UCSD-AML1 (cell line): ENCODE measurements around the gene TMEM108.

Source experiments
- DNase-seq: peaks from one replicate; lab custom pipeline; 2025; ENCODE audit not compliant: unreplicated experiment; lab: John Stamatoyannopoulos, UW

The TMEM108 gene

DNA sequence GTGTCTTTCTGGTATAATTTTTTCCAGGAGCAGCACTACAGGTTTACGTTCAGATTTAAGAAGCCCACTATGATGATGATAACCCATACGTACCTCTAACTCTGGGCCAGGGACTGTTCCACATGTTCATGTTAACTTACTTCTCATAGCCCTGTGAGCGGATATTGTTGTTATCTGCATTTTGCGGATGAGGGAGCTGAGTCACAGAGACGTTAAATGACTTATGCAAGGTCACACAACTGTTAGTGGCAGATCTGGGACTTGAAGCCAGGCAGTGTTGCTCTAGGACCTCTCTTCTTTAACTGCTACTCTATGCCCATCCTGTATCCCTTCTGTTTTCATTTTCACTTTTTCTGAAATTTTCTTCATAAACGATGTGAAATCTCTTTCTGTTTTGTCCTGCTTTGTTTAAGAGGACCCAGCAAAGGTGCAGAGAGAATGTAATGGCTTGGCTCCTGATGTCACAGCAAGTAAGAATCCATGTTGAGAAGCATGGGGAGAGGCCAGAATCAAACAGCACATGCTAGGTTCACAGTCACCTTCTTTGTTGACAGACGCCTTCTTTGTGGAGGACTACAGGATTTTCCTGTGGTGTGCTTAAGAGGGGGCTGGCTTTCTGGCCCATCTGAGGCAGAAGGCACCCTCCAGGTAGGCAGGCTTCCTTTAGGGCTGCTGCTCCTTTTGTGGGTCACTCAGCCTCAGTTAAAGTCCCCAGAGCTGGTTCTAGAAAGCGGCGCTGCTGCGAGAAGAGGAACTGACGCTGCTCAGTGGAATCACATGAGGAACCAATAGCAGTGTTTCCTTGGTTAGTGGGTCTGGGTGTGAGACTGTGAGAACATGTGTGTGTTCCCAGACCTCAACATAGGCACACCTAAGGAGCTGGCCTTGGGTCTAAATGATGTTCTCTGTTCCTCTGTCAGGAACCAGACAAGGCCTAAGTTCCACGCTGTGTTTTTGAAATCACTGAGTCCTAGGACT lies 121.6 kb downstream of the TMEM108 start:
- no peak for DNase-seq

GRCh38 chr3:133161656-133162055 lies 123.5 kb downstream of the TMEM108 start:
- DNase-seq: no peak

DNA sequence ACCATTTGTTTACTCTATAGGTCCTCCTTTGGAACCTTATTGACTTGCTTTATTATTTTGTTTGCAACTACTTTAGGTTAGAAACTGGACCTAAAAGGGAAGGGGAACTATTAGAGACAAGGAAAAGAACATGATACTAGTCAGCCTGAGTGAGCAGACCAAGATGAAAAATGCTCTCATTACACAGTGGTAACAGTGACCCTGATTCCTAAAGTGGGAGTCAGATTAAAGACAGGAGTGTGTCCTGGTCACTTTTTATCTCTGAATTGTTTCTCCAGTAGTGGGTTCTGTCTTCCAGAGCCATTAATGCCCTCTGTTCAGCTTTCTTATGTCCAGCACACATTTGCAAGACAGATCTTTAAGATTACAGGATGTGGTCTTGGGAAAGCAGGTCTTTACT lies 124.1 kb downstream of the TMEM108 start:
- DNase-seq: no peak

GRCh38 chr3:133162670-133163305 lies 124.6 kb downstream of the TMEM108 start:
- no peak for DNase-seq

DNA sequence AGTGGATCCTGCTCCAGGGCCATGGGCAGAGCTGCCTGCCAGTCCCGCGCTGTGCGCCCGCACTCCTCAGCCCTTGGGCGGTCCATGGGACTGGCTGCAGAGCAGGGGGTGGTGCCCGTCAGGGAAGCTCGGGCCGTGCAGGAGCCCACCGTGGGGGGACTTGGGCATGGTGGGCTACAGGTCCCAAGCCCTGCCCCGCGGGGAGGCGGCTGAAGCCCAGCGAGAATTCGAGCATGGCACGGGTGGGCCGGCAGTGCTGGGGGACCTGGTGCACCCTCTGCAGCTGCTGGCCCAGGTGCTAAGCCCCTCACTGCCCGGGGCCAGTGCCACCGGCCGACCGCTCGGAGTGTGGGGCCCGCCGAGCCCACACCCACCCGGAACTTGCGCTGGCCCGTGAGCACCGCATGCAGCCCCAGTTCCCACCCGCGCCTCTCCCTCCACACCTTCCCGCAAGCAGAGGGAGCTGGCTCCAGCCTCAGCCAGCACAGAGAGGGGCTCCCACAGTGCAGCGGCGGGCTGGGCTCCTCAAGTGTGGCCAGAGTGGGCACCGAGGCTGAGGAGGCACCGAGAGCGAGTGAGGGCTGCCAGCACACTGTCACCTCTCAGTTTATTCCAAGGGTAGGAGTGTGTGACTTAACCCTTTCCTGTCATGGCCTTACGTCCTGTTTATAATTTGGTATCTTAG lies 129.3 kb downstream of the TMEM108 start:
- no peak for DNase-seq

GRCh38 chr3:133168025-133168401 lies 129.8 kb downstream of the TMEM108 start:
- DNase-seq: no peak

GRCh38 chr3:133169331-133170068 lies 131.3 kb downstream of the TMEM108 start:
- DNase-seq: no peak

DNA sequence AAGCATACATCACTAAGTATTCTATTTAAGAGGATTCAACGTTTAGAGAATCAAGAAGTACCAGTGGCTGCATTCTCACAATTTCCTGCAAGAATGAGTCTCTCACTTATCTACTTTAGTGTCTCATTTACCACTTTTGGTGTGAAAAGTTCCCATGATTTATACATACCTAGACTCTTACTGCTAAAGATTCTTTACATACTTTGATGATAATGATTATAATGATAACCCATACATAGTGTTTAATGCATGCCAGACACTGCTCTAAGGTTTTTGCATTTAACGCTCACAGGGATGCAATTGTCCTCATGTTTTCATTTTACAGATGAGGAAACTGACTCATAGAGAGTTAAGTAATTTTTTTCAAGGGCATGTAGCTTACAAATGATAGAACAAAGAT lies 133.6 kb downstream of the TMEM108 start:
- DNase-seq: no peak

DNA sequence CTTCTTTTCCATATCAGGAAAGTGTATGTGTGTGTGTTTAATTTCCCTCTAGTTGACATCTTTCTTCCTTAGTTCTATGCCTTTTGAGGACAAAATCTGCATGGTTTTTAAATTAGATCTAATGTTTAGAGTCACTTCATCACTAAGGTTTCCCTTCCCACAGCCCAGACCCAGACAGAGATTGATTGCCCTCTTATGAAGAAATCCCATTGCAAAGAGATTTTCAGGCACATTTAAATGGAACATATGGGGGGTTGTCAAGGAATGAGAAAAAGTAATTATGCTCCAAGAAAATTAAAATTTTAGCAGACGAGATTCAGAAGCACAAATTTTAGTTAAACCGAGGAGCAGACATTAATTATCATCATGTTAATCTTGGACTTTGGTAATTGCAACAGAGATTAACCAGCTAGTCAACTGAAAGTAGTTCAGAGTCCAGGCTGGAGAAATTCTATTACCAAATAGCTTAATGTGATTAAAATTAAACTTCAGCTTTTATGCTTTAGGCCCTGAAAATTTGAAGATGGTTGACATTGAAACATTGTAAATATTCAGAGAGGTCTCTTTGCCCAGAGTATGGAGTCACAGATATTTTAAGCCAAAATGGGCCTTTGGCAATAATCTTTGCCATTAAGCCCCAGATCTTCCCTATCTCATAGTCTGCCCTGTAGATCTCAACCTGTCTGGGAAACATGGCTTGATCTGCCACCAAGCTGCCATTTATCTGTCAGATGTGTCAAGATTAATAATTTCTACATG lies 143.4 kb downstream of the TMEM108 start:
- no peak for DNase-seq

DNA sequence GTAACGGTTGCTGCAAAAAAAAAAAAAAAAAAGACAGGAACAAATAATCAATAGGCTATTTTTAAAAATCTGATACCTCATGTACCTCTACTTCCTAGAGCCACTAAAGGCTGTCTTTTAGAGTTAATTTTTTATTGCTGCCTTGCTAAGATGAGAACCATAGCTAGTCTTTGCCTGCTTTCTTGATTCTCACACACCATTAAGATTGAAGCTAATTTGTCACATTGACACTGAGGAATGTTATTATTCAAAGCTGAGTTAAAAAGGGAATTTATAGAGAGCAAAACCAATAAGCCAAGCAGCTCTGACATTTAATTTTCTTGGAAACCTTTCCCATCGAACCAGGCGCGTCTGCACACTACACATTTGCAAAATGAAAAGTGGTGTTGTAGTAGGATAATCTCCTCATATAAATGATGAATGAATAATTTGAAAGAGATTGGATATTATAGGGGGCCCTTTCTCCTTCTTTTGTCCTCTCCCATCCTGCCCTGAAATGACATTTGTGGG lies 149.7 kb downstream of the TMEM108 start:
- no peak for DNase-seq

- DNase-seq: no peak
These were observed 150.8 kb downstream of the TMEM108 start for GRCh38 chr3:133188996-133189395.

GRCh38 chr3:133189893-133190292 lies 151.7 kb downstream of the TMEM108 start:
- DNase-seq: no peak

DNA sequence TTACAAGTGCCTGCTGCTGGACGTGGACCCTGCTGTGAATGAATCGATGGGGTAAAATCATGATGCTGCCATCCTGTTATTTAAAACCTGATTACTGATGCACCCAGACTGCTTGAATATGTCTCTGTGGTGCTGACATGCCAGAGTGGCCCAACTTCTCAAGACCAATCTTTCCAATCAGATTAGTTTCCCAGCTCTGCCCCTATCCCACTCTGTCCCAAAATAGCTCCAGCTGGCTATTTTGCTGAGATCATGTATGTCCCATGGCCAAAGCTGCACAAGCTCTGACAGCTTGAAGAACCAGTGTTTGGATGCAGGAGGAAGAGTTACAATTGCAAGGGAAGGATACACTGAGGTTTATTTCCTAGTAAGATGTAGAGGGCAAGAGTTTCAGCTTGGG lies 153.6 kb downstream of the TMEM108 start:
- DNase-seq: no peak

GRCh38 chr3:133192363-133192945 lies 154.3 kb downstream of the TMEM108 start:
- no peak for DNase-seq

DNA sequence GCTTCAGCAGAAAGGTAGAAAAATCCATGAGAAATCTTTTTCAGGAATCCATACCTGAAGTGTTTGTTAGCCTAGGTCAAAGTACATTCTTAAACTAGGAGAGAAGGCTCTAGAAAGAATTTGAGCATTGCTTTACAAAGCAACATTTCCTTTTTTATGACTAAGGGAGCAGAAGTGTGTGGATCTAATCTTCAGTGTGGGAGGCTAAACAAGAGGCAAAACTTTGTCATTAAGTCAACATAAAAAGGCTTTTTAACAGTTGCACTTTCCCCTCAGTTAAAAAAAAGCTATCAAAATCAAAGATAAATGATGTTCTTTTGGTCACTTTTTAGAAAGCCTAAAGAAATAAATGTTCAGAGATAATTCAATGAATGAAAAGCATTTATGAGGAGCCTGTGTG lies 154.8 kb downstream of the TMEM108 start:
- no peak for DNase-seq

DNA sequence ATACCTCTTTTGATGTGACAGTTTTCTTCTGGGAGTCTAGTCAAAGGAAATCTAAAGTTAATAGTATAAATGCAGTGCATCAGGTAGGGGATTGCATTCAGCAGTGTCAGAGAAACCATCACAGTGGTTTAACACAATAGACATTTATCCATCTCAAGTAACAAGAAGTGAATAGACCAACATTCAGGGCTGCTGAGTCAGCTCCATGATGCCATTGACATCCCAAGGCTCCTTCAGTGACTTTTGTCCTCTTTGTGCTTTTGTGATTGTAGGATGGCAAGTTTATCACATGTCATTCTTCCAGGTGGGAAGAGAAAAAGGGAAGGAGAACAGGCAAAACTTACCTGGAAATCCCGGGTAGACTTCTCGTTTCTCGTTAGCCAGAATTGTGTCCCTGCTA lies 158.3 kb downstream of the TMEM108 start:
- no peak for DNase-seq

- no peak for DNase-seq
These were observed 159.4 kb downstream of the TMEM108 start for GRCh38 chr3:133197619-133198018.

GRCh38 chr3:133206921-133207320 lies 168.7 kb downstream of the TMEM108 start:
- no peak for DNase-seq

DNA sequence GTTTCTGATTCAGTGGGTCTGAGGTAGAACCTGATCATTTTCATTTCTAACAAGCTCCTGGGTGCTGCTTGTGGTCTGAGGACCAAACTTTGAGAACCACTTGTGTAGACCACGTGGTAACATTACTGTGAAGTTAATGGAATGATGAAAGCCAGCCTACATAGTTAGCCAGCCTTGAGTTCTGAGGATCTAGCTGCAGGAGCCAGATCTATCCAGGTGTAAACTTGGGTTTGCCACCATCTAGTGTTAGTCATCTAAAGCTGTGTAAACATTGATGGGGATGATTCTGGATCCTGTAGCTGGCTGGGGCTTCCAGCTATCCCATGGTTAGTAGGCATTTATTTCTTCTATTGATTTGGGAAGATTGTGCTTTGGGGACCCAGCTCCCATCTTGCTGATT lies 170.0 kb downstream of the TMEM108 start:
- no peak for DNase-seq
